Transverse colon (tissue), 4 donors: ENCODE results near the gene IL17RE.

ENCODE experiments used
- POLR2AphosphoS5 ChIP-seq, 3 donors: sonication (generic); formaldehyde crosslinking; IDR thresholded peaks; one replicate each; pipeline ENCODE4 v1.6.1; 2016; ENCODE audit warnings: antibody characterized with exemption in 3 of 3
- TF ChIP-seq, protein P1 (sequence below), 5 experiments: fragments of 200-600 bp in 3 of 5; fragments of 450-650 bp in 2 of 5; sonication (generic) in 3 of 5; IDR thresholded peaks; 1 replicate in 2 of 5; 2 replicates in 3 of 5; pipeline ENCODE4 v1.5.1; 2016 to 2017; ENCODE audit warnings: antibody characterized with exemption in 5 of 5, inconsistent platforms in 3 of 5, mild to moderate bottlenecking in 2 of 5, moderate library complexity in 1 of 5

DNA sequence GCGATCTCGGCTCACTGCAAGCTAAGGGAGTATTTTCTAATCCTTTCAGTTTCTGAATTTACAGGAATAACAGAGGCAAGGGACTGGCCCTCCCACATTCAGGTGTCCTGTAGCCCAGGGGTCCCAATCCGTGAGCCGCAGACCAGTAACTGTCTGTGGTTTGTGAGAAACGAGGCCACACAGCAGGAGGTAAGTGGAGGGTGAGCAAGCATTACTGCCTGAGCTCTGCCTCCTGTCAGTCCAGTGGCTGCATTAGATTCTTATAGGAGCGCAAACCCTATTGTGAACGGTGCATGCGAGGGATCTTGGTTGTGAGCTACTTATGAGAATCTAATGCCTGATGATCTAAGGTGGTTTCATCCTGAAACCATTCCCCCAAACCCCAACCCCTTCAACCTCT, 9.2 kb downstream of the IL17RE start:
- TF ChIP-seq, protein P1, sequence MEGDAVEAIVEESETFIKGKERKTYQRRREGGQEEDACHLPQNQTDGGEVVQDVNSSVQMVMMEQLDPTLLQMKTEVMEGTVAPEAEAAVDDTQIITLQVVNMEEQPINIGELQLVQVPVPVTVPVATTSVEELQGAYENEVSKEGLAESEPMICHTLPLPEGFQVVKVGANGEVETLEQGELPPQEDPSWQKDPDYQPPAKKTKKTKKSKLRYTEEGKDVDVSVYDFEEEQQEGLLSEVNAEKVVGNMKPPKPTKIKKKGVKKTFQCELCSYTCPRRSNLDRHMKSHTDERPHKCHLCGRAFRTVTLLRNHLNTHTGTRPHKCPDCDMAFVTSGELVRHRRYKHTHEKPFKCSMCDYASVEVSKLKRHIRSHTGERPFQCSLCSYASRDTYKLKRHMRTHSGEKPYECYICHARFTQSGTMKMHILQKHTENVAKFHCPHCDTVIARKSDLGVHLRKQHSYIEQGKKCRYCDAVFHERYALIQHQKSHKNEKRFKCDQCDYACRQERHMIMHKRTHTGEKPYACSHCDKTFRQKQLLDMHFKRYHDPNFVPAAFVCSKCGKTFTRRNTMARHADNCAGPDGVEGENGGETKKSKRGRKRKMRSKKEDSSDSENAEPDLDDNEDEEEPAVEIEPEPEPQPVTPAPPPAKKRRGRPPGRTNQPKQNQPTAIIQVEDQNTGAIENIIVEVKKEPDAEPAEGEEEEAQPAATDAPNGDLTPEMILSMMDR (IDR thresholded peaks at IDR 0.05) = no peak
- TF ChIP-seq POLR2AphosphoS5 (IDR thresholded peaks at IDR 0.05) = no peak
